ENCODE data around the gene FBLN1.

- TF ChIP-seq POLR2A (conservative IDR thresholded peaks at IDR 0.05) (no peak), MED1 (CRISPR knock-in tag; IDR thresholded peaks at IDR 0.05; ENCODE audit: borderline replicate concordance) (no peak), TAF1 (IDR thresholded peaks at IDR 0.05; ENCODE audit: control insufficient read depth, extremely low read depth, insufficient read depth, low read length, severe bottlenecking) (no peak), JUN (IDR thresholded peaks at IDR 0.05; ENCODE audit: borderline replicate concordance, low read depth, low read length) (no peak), JUN (CRISPR knock-in tag; IDR thresholded peaks at IDR 0.05; ENCODE audit: borderline replicate concordance) (no peak)
- TF ChIP-seq, protein P1, sequence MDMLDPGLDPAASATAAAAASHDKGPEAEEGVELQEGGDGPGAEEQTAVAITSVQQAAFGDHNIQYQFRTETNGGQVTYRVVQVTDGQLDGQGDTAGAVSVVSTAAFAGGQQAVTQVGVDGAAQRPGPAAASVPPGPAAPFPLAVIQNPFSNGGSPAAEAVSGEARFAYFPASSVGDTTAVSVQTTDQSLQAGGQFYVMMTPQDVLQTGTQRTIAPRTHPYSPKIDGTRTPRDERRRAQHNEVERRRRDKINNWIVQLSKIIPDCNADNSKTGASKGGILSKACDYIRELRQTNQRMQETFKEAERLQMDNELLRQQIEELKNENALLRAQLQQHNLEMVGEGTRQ (CRISPR knock-in tag; IDR thresholded peaks at IDR 0.05): no peak
- TF ChIP-seq, protein P2, sequence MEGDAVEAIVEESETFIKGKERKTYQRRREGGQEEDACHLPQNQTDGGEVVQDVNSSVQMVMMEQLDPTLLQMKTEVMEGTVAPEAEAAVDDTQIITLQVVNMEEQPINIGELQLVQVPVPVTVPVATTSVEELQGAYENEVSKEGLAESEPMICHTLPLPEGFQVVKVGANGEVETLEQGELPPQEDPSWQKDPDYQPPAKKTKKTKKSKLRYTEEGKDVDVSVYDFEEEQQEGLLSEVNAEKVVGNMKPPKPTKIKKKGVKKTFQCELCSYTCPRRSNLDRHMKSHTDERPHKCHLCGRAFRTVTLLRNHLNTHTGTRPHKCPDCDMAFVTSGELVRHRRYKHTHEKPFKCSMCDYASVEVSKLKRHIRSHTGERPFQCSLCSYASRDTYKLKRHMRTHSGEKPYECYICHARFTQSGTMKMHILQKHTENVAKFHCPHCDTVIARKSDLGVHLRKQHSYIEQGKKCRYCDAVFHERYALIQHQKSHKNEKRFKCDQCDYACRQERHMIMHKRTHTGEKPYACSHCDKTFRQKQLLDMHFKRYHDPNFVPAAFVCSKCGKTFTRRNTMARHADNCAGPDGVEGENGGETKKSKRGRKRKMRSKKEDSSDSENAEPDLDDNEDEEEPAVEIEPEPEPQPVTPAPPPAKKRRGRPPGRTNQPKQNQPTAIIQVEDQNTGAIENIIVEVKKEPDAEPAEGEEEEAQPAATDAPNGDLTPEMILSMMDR (IDR thresholded peaks at IDR 0.05 in 2 of 3, conservative IDR thresholded peaks at IDR 0.05 in 1 of 3; ENCODE audit: insufficient read depth in 2 of 3, low read depth in 1 of 3, low read length in 3 of 3): no peak
These were observed 25.4 kb downstream of the FBLN1 start for GRCh38 chr22:45528046-45528445.

All from K562 (cell line).